ENCODE data around the gene UBE2G2.

DNA sequence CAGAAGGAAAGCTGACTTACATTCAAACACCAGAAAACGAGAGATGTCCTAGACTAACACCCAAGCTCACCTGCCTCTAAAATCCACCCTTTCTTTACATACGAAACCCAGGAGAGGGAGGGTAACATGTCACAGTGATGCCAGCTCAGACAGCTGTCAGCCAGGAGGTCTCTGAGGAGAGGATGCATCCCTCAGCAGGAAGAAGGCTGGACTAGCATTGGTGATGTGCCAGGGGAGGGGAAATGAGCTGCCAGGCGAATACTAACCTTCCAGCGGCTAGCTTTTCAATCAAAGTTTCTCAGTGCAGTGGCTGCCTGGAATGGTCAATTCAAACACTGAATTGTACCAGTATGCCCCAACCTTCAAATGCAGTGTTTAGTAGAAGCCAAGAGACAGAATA, 3.6 kb upstream of the UBE2G2 start:
- TF ChIP-seq, protein P1, sequence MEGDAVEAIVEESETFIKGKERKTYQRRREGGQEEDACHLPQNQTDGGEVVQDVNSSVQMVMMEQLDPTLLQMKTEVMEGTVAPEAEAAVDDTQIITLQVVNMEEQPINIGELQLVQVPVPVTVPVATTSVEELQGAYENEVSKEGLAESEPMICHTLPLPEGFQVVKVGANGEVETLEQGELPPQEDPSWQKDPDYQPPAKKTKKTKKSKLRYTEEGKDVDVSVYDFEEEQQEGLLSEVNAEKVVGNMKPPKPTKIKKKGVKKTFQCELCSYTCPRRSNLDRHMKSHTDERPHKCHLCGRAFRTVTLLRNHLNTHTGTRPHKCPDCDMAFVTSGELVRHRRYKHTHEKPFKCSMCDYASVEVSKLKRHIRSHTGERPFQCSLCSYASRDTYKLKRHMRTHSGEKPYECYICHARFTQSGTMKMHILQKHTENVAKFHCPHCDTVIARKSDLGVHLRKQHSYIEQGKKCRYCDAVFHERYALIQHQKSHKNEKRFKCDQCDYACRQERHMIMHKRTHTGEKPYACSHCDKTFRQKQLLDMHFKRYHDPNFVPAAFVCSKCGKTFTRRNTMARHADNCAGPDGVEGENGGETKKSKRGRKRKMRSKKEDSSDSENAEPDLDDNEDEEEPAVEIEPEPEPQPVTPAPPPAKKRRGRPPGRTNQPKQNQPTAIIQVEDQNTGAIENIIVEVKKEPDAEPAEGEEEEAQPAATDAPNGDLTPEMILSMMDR (conservative IDR thresholded peaks at IDR 0.05), result no peak
- TF ChIP-seq ZFX (IDR thresholded peaks at IDR 0.05), result no peak
